ENCODE data around the gene NADK2. TPM values are rescaled to one million over a fixed set of nuclear protein-coding genes. Genes with fewer than 3 reads are reported as not detected.
"Not testable (repeated sequence)": the region's sequence is repeated elsewhere in the genome, so short reads cannot be mapped to it uniquely, and the experiment has no call there.

NADK2 gene
- total RNA-seq, 4 donors from 2014 or later: 23.6 to 34.4 (median 27.8) TPM

- H3K36me3 ChIP-seq: peaks cover 2 to 54% of the 10 kb centered on the region in 2 donors
- H3K27me3 ChIP-seq: no peaks in the 10 kb centered on the region
- no peak overlapping the region for H3K27ac ChIP-seq
- no peaks in the 10 kb centered on the region for H3K9me3 ChIP-seq
- intact Hi-C loops (cut with DNase I; ENCODE audit: low total_unique reads): no loop called here
- DNase-seq (no peak), ATAC-seq (no peak)
- peaks cover 6 to 9% of the 10 kb centered on the region in 2 donors for H3K4me1 ChIP-seq
- no peak overlapping the region for H3K4me3 ChIP-seq
- TF ChIP-seq CTCF (IDR thresholded peaks at IDR 0.05 in 4 of 5, conservative IDR thresholded peaks at IDR 0.05 in 1 of 5) (no peak), POLR2A (IDR thresholded peaks at IDR 0.05) (no peak)
- in situ Hi-C loops (cut with MboI; ENCODE audit: low sequenced_read_pairs in 4 of 4): no loop called here
Observed at GRCh38 chr5:36199620-36200019, 42.1 kb downstream of the NADK2 start.

GRCh38 chr5:36198783-36199182 is 42.9 kb downstream of the NADK2 start:
- ATAC-seq; intact Hi-C loops (cut with DNase I; ENCODE audit: low total_unique reads); H3K4me1 ChIP-seq; H3K27ac ChIP-seq; H3K27me3 ChIP-seq; H3K4me3 ChIP-seq; H3K9me3 ChIP-seq; in situ Hi-C loops (cut with MboI; ENCODE audit: low sequenced_read_pairs in 4 of 4); DNase-seq: not testable (repeated sequence)
- peaks cover 2 to 60% of the 10 kb centered on the region in 2 donors for H3K36me3 ChIP-seq

- intact Hi-C loops (cut with DNase I; ENCODE audit: low total_unique reads): no loop called here
- Histone ChIP-seq H3K9me3 (no peaks in the 10 kb centered on the region), H3K27me3 (no peaks in the 10 kb centered on the region), H3K4me3 (no peak overlapping the region), H3K4me1 (peaks cover 6 to 7% of the 10 kb centered on the region in 2 donors), H3K27ac (no peak overlapping the region), H3K36me3 (peaks cover 2 to 65% of the 10 kb centered on the region in 2 donors)
- no peak for TF ChIP-seq CTCF (IDR thresholded peaks at IDR 0.05 in 4 of 5, conservative IDR thresholded peaks at IDR 0.05 in 1 of 5)
- no peak for TF ChIP-seq POLR2A (IDR thresholded peaks at IDR 0.05)
- ATAC-seq: no peak
- DNase-seq: no peak
- in situ Hi-C loops (cut with MboI; ENCODE audit: low sequenced_read_pairs in 4 of 4): no loop called here
Observed at GRCh38 chr5:36198281-36198680, 43.4 kb downstream of the NADK2 start.

GRCh38 chr5:36193746-36194145 is 48.0 kb downstream of the NADK2 start:
- no peak overlapping the region for H3K27ac ChIP-seq
- no peak for TF ChIP-seq POLR2A (IDR thresholded peaks at IDR 0.05)
- TF ChIP-seq CTCF (IDR thresholded peaks at IDR 0.05 in 4 of 5, conservative IDR thresholded peaks at IDR 0.05 in 1 of 5): no peak
- intact Hi-C loops (cut with DNase I; ENCODE audit: low total_unique reads): no loop called here

GRCh38 chr5:36184408-36184807 is 57.3 kb downstream of the NADK2 start:
- H3K36me3 ChIP-seq: not testable (repeated sequence)

More at GRCh38 chr5:36193746-36194145, 48.0 kb downstream of the NADK2 start:
- ATAC-seq (no peak), DNase-seq (no peak)
- Histone ChIP-seq H3K4me1 (no peaks in the 10 kb centered on the region), H3K9me3 (no peaks in the 10 kb centered on the region), H3K36me3 (peaks cover 2 to 45% of the 10 kb centered on the region in 2 donors), H3K4me3 (no peak overlapping the region), H3K27me3 (no peaks in the 10 kb centered on the region)
- in situ Hi-C loops (cut with MboI; ENCODE audit: low sequenced_read_pairs in 4 of 4): no loop called here

GRCh38 chr5:36181774-36182173 is 60.0 kb downstream of the NADK2 start:
- Histone ChIP-seq H3K27ac (no peak overlapping the region), H3K4me1 (no peaks in the 10 kb centered on the region), H3K27me3 (no peaks in the 10 kb centered on the region), H3K9me3 (no peaks in the 10 kb centered on the region), H3K4me3 (no peak overlapping the region), H3K36me3 (peaks cover 4 to 9% of the 10 kb centered on the region in 2 donors)
- intact Hi-C loops (cut with DNase I; ENCODE audit: low total_unique reads) (no loop called here), in situ Hi-C loops (cut with MboI; ENCODE audit: low sequenced_read_pairs in 4 of 4) (no loop called here)
- TF ChIP-seq CTCF (IDR thresholded peaks at IDR 0.05 in 4 of 5, conservative IDR thresholded peaks at IDR 0.05 in 1 of 5): no peak
- no peak for TF ChIP-seq POLR2A (IDR thresholded peaks at IDR 0.05)
- DNase-seq (no peak), ATAC-seq (no peak)

More at GRCh38 chr5:36184408-36184807, 57.3 kb downstream of the NADK2 start:
- DNase-seq; in situ Hi-C loops (cut with MboI; ENCODE audit: low sequenced_read_pairs in 4 of 4); H3K27ac ChIP-seq; H3K9me3 ChIP-seq; H3K4me3 ChIP-seq; H3K27me3 ChIP-seq; H3K4me1 ChIP-seq; ATAC-seq; intact Hi-C loops (cut with DNase I; ENCODE audit: low total_unique reads): not testable (repeated sequence)

All from gastrocnemius medialis (tissue), 4 donors.